Activated CD8-positive, alpha-beta memory T cell treated with anti-CD3 and anti-CD28 coated beads for 1 hour (primary cell): ENCODE measurements around the gene ALDOB.
"Not testable (repeated sequence)": the region's sequence is repeated elsewhere in the genome, so short reads cannot be mapped to it uniquely, and the experiment has no call there.

ENCODE experiments used
- DNase-seq, 2 donors: peaks; one replicate each; pipeline ENCODE4 v3.0.0-alpha.2; 2020; ENCODE audit warnings: low read depth in 1 of 2; ENCODE audit errors: extremely low read depth in 1 of 2

ALDOB gene

DNA sequence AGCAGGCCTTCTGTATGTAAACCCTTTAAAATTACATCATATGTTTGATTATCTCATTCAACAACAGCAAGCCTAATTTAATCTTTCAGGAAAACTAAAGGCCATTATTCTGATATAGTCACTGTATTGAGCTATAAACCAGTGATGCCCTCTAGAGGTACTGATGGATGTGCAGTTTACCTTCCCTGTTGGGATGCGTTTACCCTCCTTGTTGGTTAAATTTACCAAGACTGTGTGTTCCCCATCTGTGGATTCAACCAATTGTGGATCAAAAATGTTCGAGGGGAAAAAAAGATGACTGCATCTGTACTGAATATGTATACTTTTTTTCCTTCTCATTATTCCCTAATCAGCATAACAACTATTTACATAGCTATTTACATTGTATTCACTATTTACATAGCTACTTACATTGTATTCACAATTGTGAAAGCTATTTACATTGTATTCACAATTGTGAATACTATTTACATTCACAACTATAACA is 47.0 kb downstream of the ALDOB start:
- no peak for DNase-seq

DNA sequence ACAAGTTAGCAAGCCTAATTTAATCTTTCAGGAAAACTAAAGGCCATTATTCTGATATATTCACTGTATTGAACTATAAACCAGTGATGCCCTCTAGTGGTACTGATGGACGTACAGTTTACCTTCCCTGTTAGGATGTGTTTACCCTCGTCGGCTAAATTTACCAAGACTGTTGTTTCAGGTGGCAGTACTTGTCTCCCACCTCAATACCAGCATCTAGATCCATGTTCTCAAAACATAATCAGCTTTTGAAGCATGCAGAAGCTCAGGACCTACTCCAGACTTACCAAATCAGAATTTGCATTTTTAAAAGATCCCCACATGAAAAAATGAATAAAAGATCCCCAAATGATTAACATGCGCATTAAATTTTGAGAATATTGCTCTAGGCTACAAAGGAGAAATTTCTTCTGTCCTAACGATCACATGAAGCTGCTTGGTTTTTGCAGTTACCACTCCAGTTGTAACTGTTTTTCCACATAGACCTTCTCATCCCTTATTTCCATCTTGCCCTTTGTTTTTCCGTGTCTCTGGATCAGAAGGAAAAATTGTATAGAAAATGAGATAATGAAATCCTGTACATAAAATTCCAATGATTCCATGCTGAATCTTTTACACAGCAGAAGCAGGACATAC is 47.6 kb downstream of the ALDOB start:
- no peak for DNase-seq

- DNase-seq: not testable (repeated sequence)
These were observed 50.6 kb downstream of the ALDOB start, which contains the start of gene BAAT for GRCh38 chr9:101384873-101385536. BAAT (minus strand) TSS chr9:101385006; CDS start chr9:101371404, 13,602 bp downstream.

GRCh38 chr9:101383361-101383760 is 52.2 kb downstream of the ALDOB start:
- DNase-seq: no peak

- DNase-seq: no peak
These were observed 53.7 kb downstream of the ALDOB start for GRCh38 chr9:101381833-101382342.

- no peak for DNase-seq
These were observed 54.5 kb downstream of the ALDOB start for GRCh38 chr9:101381118-101381517.

- DNase-seq: no peak
These were observed 55.3 kb downstream of the ALDOB start for GRCh38 chr9:101380295-101380694.

DNA sequence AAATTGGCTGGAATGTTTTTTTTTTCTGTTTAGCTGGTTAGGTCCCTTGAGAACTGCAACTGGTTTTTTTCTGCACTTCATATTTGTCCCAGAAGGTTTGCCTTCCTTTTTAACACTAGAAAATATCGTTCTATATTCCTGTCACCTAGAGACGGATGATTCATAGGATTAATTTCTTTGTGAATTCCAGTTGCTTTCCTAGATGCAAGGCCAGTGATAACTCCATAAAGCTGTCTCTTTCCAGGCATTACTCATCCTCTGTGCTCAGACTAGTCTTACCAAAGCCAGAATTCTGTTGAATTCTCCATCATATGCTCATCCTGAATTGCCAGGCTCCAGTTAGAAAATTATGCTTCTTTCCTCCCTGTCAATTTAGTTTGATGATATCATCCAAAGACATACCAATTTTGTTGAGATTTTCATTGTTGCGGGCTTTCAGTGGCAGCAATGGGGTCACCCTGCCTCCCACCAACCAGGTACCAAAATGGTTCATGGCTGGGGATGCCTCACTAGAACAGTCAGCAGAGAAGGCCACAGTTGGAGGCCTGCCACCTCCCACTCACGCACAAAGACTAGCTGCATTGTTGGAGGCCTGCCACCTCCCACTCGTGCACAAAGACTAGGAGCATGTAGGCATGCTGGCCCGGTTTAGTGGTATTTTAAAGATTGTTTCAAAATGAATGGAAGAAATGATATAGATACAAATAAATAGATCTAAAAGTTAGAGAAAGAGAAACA is 59.3 kb downstream of the ALDOB start:
- no peak for DNase-seq

DNA sequence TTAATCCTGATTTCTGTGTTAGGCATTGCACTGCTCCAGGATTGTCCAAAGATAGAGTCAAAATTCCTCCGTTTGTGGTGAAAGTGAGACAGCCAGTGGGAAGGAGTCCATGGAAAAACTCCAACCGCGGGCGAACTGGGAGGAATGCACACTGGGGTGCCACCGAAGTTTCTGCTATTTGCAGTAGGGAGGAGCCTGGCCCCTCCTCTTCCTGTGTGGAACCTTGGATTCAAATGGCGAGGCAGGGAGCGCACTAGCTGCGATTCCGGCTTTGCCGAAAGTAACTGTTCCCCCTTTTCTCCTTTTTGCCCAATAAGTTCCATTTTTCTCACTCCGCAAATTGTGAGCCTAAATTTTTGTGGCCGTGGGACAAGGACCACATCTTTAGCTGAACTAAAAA is 60.0 kb downstream of the ALDOB start:
- no peak for DNase-seq

- DNase-seq: no peak
These were observed 63.1 kb downstream of the ALDOB start for GRCh38 chr9:101372327-101373118.

DNA sequence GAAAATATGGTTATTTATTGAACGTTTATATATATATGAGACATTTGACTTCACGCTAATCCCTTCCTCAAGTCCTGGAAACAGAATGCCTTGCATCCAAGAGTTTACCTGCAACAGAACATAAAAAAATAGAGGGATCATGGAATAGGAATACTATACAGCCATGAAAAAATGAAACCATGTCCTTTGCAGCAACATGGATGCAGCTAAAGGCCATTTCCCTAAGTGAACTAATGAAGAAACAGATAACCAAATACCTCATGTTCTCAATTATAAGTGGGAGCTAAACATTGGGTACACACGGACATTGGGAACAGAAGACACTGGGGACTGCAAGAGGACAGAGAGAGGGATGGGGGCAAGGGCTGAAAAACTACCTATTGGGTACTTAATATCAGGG is 63.8 kb downstream of the ALDOB start:
- no peak for DNase-seq
